ENCODE data around the gene PPFIA2.

PPFIA2 gene

DNA sequence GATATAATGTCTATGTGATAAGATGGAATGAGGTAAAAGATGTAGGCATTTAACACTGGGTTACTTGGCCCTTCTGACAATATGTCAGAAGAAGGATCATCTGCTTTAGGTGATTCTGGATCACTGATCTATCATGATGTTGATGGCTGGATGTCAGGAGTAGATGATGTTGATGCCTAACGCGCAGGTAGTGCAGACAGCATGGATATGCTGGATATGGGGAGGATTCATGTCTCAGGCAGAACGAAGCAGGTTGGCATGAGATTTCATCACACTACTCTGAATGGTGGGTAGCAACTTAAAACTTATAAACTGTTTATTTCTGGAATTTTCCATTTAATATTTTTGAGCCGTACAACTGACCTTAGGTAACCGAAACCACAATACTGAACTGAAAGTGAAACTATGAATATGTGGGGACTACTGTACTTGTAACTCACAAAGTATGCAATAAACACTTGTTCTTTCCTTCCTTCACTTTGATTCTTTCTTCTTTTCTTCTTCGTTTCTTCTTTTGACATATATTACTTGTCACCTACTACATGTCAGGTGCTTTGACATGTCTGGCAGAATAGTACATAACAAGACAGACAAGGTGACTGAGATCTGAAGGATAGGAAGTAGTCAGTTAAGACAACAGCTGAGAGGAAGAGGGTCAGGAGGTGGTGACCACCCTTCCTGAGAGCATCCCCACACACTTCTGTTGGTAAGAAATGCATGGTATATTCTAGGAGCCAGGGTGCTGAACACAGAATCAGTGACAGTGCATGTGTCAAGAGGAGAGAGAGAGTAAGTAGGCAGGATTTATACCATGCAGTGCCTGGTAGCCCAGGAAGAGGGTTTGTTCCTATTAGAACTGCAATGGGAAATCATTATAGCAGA, 238.8 kb downstream of the PPFIA2 start:
- H3K4me3 ChIP-seq (ENCODE audit: low read depth, low read length), result no peak overlapping the region
- TF ChIP-seq, protein P1, sequence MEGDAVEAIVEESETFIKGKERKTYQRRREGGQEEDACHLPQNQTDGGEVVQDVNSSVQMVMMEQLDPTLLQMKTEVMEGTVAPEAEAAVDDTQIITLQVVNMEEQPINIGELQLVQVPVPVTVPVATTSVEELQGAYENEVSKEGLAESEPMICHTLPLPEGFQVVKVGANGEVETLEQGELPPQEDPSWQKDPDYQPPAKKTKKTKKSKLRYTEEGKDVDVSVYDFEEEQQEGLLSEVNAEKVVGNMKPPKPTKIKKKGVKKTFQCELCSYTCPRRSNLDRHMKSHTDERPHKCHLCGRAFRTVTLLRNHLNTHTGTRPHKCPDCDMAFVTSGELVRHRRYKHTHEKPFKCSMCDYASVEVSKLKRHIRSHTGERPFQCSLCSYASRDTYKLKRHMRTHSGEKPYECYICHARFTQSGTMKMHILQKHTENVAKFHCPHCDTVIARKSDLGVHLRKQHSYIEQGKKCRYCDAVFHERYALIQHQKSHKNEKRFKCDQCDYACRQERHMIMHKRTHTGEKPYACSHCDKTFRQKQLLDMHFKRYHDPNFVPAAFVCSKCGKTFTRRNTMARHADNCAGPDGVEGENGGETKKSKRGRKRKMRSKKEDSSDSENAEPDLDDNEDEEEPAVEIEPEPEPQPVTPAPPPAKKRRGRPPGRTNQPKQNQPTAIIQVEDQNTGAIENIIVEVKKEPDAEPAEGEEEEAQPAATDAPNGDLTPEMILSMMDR (IDR thresholded peaks at IDR 0.05; ENCODE audit: low read depth, low read length), result no peak

DNA sequence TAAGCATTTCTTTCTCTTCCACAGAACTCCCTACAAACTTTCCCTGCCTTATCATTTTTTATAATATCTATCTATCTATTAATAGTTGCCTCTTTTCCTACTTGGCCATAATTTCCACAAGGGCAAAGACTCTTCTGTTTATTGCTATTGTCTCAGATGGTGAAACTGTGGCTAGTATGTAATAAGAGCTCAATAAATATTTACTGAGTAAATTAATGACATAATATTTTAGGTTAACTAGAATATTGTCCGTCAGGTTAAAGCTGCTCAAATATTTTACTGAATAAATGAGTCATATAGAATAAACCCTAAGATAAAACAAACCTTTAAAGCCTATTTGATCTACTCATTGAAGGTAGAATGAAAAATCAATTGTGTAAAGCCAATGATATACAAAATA, 240.5 kb downstream of the PPFIA2 start:
- TF ChIP-seq, protein P1 (IDR thresholded peaks at IDR 0.05; ENCODE audit: low read depth, low read length), result no peak
- no peak overlapping the region for H3K4me3 ChIP-seq (ENCODE audit: low read depth, low read length)

DNA sequence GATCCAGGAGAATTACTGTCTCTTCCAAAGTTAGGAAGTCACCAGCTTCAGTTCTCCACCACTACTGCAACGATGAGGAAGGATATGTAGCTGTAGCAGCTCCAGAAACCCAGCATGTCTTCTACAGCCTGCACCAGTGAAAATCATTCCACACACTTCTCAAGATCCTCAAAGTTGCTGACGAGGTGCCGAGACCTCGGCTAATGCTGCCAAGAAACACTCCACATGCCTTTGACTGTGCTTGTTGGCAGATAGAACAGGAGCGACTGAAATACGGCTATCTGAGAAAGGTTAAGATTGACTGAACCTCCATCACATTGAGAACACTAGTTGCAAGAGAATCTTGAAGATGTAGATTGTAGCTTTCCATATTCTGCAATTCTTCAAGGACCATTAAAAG, 241.9 kb downstream of the PPFIA2 start:
- TF ChIP-seq, protein P1 (IDR thresholded peaks at IDR 0.05; ENCODE audit: low read depth, low read length), result no peak
- no peak overlapping the region for H3K4me3 ChIP-seq (ENCODE audit: low read depth, low read length)

DNA sequence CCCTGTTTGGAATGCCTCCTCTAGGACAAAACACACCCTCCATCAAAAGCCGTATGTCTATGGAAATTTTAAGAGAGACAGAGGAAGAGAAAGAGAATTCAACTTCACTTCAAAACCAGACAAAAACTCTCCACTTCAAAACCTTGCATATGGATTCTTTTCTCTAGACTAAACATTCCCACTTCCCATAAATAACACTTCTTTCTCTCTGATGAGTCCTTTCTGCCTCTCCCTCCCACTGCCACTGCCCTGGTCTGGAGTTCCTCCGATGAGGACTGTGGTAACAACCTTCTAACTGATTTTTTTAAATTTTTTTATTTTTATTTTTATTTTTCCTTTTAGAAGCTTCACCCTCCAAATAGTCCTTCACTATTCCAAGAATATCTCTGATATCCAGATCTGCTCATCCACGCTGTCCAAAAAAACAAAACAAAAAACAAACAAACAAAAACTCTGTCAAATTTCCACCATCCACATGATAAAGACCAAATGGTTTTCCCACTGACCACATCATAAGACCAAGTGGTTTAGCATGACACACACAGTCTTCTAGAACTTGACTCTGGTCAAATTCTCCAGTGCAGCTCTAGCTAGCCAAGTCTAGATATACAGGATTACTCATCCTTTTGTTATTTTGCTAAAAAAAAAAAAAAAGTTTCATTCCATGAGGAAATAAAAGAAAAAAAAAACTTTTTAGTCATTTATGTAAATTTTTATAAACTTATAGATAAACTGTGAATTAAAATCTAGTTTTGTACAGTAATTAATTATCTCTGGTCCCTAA, 256.0 kb downstream of the PPFIA2 start:
- no peak overlapping the region for H3K4me3 ChIP-seq (ENCODE audit: low read depth, low read length)
- TF ChIP-seq, protein P1 (IDR thresholded peaks at IDR 0.05; ENCODE audit: low read depth, low read length), result no peak

DNA sequence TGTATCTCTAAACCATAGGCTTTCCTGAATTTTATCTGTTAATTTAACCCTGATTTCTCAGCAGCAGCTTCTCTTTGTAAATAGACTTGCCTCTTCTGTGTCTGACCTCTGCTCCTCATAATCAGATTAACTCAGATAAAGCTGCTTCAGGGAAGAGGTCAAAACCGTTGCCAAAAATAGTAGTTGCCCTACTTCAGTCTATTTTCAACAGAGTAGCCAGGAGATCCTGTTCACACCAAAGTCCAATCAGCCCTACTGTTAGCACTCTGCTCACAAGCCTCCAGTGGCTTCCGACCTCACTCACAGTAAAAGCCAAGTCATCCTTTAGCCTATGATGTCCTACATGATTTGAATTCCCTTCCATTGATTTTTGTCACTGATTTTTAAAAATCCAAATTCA, 258.4 kb downstream of the PPFIA2 start:
- TF ChIP-seq, protein P1 (IDR thresholded peaks at IDR 0.05; ENCODE audit: low read depth, low read length), result no peak
- H3K4me3 ChIP-seq (ENCODE audit: low read depth, low read length), result no peak overlapping the region

DNA sequence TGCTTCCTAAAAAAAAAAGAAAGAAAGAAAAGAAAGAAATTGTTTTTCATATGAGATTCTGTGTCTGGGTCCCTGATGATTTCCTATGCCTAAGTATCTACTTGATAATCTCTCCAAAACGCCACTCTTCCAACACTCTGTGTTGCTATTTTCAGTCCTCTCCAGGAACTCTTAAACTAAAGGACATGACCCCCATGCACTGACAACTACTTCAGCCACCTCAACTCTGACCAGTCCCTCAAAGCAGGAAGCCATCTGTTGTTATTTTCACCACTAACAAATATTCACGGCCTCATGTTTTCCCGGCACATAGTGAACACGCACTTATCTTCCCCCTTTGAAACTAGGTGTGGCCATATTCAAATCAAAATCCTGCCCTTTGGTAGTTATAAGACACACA, 259.3 kb downstream of the PPFIA2 start:
- TF ChIP-seq, protein P1 (IDR thresholded peaks at IDR 0.05; ENCODE audit: low read depth, low read length), result no peak
- no peak overlapping the region for H3K4me3 ChIP-seq (ENCODE audit: low read depth, low read length)
